NCI-H82 (cell line): Measurements from ENCODE around the gene MLANA.

Experiments used
- DNase-seq: peaks from one replicate; lab custom pipeline; 2025; lab: John Stamatoyannopoulos, UW

MLANA gene

DNA sequence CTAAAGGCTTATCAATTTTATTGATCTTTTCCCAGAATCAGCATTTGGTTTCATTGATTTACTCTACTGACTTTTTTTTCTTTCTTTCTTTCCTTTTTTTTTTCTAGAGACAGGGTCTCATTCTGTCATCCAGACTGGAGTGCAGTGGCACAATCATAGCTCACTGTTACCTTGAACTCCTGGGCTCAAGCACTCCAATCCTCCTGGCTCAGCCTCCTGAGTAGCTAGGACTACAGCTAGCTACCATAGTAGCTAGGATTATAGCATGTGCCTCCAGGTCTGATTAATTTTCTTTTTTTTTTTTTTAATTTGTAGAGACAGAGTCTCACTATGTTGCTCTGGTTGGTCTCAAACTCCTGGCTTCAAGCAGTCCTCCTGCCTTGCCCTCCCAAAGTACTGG lies 11.7 kb downstream of the MLANA start:
- no peak for DNase-seq

DNA sequence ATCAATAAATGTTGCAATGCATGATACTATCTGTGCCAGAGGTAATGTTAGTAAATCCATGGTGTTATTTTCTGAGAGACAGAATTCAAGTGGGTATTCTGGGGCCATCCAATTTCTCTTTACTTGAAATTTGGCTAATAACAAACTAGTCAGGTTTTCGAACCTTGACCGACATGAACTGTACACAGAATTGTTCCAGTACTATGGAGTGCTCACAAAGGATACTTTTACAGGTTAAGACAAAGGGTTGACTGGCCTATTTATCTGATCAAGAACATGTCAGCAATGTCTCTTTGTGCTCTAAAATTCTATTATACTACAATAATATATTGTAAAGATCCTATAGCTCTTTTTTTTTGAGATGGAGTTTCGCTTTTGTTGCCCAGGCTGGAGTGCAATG lies 18.2 kb downstream of the MLANA start:
- no peak for DNase-seq

DNA sequence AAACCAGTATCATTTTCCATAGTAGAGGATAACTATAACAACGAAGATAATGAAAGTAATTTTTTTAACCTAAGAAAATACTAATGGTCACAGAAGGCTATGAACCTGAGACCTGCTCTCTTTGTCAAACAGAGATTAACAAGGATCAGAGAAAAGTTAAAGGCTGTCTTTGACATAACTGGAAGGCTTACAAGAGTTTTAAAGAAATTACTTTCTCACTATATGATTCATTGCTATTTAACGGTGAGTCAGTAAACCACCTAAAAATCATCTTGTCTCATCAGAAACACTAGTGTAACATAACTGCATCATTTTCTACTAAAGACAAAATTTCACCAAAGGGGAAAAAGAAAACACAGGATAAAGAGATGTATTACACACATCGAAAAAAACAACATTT lies 19.3 kb downstream of the MLANA start:
- DNase-seq, result no peak

DNA sequence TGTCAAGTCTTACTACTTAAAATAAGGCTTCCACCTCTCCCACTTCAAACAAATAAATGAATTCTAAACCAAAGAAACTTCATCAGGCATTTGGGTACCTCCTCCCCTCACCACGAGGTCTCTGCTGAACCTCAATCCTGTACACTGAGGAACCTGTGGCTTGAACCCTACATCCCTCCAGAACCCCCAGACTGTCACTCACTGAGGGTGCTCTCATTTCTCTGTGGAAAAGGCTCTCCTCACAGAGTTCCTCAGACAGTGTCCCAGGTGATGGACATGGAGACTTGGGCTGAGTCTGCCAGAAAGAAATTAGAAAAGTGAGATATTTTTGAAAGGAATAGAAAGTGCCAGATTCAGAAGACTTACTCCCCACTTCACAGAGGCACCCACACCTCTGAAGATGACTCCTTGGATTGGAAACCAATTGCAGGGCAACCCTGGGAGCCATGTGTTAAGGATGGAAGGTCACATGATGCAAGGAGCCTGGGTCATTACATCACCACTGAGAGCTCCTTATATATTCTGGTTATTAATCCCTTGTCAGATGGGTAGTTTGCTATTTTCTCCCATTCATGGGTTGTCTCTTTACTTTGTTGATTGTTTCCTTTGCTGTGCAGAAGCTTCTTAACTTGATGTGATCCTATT lies 19.8 kb downstream of the MLANA start:
- DNase-seq, result no peak

DNA sequence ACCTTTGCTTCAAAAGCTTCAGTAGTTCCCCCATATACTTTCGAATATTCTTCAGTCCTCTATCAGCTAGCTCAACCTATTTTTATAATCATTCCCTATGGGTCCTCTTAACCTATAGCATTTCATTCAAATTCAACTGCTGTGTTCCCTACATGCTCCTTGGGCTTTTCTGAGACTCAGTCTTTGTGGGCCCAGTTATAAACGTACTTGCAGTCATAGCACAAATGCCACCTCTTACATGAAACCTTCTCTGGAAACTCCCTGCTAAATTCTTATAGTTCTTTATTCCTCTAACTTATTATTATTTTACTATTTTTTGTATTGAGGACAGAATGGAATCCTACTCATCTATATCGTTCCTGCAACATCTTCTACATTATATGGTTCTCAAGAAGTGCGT lies 24.7 kb downstream of the MLANA start:
- DNase-seq, result no peak

DNA sequence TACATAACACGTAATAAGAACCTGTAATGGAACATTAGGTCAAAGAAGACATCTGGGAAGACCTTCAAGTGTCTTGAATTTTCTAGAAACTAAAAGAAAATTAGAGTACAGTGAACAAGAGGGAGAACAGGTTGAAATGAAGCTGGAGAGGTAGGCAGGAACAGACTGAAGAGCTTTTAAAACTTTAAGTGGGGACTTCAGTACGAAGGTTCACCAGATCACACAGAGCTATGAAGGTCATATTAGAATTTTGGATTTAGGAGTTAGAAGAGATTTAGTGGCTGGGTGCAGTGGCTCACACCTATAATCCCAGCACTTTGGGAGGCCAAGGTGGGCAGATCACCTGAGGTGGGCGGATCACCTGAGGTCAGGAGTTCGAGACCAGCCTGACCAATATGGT lies 26.6 kb downstream of the MLANA start:
- DNase-seq, result no peak

DNA sequence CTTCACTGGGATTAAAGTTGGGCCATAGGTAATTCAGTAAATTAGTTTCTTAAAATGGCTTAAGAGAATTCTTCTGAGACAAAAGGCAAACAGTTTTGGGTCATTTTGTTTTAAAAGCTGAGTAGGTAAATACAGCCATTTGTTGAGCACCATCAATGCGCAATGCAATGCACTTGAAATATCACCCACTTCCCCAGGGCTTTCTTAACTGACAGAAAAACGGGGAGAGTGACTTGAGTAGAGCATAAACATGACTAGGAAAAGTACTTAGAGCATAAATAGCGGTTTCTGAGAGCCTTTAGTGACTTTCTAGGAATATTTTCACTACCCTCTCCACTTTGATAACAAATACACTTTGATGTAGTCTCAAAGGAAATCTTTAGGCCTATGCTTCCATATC lies 27.2 kb downstream of the MLANA start:
- DNase-seq, result no peak

DNA sequence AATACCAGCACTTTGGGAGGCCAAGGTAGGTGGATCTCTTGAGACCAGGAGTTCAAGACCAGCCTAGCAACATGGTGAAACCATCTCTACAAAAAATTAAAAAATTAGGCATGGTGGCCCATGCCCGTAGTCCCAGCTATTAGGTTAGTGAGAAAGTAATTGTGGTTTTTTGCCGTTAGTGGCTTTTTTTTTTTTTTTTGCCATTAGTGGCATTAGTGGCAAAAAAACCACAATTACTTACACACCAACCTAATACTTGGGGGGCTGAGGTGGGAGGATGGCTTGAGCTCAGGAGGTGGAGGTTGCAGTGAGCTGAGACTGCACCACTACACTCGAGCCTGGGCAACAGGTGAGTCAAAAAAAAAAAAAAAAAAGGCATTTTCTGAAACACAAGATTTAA lies 27.8 kb downstream of the MLANA start:
- DNase-seq, result no peak

DNA sequence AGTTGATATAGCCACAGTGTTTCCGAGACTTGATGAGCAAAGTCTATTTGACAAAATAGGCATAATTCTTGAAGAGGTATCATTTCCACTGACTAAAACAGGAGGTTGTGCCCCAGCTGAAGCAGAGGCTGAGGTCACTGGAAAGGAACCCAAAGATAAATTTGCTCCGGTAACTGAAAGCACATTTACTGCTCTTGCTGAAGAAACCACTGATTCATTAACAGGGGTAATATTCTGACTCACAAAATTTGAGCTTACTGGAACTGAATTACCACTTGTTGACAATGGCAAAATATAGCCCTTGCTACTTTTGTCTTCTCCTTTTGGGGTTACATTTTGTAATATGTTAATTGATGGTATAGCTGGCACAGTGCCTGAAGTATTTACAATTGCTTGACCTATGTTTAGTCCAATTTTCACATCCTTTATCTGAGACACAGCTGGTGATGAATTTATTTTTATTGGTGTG lies 30.2 kb downstream of the MLANA start:
- DNase-seq, result no peak

DNA sequence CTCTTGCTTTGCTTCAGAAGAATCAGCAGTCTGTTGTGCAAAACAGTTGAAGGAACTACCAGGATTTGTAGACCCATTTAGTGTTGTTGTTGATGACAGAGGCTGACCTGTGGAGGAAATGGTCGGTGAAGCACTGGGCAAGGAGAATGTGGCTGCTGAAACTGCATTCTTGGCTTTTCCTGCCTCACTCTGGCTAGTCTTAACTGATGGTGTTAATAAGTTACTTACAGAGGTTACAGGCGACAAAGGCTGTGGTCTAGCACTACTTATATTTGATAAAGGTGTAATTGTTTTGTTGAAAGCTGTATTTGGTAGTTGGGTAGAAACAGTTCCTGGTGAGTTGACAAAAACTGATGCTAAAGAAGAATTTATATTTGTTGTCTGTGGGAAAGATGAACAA lies 31.5 kb downstream of the MLANA start:
- DNase-seq, result no peak

DNA sequence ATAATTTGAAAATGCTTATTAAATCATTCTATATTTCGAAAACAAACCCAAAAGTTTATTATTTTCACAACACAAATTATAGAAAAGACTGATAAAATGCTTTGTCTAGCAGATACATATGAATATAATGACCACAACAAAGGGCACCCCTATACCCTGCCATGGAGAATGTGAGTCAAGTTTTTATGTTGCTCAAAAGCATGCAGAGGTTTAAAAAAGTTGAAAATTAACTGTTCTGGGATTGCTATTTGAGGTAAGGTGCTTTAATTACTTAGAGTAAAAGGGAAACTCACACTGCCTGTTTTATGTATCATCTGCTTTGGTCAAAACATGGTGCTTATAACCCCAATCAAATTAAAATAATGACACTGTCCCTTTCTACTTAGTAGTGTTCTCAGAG lies 41.0 kb downstream of the MLANA start:
- no peak for DNase-seq

DNA sequence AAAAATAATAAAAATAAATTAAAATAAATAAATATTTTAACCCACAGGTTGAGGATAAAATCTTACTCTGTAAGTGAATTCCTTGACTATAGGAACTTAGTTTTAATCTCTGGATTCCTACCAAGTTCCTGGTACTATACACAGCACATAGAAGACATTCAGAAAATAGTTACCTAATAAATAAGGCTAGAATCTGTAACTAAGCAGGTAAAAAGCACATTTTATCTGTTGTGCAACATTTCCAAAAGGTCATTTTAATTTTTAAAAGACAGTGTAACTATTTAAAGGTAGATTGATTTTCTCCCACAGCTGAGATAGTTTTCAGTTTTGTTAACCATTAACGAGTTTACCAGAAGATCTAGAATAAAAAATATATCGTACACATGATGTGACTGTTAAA lies 47.8 kb downstream of the MLANA start:
- DNase-seq, result no peak

DNA sequence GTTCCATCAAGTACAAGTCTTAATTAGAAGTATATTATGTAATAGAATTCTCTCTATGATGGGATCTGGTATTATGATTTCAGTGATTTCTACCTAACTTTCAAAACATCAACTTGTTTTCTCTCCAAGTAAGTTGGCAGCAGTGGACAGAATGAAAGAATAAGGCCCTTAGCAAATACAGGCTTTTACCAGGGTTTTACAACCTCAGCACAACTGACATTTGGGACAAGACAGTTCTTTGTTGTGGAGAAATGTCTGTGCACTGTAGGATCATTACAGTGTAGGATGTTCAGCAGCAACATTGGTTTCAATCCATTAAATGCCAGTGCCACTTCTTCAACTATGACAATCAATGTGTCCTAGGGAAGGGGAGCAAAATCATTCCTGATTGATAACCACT lies 48.8 kb downstream of the MLANA start:
- DNase-seq, result no peak

DNA sequence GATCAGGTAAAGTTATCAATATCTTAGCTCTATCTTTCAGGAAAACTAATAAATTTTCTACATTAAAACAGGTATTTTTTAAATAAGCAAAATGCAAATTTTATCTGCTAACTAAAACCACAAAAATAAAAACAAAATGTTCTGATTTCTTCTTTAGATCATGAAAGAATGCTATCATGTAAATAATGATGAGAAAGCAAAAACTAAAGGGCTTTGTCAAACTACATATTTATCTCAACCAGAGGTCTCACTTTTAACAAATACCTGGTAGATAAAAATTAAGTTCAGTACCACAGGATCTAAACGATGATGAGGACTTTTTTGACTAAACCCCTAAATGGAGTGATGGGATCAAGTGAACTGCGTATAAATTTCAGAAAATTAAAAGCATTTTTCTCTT lies 50.5 kb downstream of the MLANA start:
- DNase-seq, result no peak

DNA sequence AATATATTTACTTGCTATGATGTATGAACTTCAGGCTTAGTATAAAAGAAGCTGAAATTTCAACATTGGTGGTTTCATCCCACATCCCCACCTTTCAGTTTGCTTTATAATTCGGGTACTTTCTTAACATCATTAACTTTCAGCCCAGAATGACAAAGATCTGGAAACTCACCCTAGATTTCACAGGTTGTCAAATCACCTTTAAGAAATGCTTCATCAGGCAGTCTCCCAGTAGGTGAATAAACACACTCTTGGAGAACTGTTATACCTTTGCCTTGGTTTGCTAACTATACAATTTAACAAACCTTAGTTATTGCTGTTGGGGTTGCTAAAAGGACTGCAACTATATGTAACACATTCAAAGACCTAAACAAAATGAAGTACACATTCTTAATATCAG lies 54.4 kb downstream of the MLANA start:
- DNase-seq, result no peak

DNA sequence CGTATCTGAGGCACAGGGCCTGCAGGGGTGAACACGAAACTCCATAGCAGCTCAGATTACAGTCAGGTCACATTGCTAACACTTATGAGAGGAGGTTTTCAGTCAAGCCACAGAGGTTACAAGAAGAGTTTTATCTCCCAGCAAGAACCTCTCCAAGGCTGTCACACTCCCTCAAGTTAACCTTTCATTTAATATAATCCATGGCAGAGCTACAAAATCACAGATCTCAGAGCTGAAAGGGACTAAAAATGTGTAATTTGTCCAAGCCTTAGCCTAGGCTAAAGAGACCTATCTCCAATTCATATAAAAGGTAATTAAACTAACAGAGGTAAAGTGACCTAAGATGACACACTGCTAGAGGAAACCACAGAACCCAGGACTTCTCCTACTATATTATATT lies 57.2 kb downstream of the MLANA start:
- DNase-seq, result no peak

DNA sequence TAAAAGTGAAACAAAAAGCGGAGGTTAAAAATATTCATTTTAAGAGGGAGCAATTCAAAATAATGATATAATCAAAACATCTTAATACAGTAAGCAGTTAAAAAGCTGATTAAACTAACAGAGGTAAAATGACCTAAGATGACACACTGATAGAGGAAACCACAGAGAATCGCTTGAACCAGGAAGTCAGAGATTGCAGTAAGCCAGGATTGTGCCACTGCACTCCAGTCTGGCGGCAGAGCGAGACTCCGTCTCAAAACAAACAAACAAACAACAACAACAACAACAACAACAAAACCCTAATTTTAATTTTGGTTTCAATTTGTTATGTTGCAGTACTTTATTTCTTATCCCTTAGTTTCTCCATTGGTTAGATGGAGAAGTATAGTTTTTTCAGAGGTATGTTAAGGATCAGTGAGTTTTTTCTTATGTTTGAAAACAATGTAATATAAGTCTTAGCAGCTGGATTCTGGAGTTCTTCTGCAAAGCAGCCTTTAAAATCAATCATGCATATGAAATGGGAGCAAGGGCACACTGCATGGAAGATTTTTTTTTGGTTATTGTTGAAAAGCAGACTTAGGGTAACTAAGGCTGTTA lies 58.5 kb downstream of the MLANA start:
- peak; percentile 7 for DNase-seq

DNA sequence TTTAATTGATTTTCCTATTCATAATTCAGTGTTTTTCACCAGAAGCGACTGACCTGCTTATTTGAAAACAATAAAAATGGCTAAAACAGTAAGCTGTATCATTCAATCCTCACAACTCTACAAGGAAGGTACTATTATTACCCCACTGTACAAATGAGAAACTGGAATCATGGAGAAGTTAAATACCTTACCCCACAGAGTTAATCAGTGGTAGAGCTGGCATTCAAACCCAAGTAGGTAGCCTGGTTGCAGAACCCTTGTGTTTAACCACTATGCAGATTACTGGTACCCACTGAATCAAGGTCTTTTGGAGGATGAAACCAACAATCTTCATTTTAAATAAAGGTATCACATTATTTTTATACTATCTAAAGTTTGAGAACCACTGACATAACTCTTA lies 59.6 kb downstream of the MLANA start:
- no peak for DNase-seq

DNA sequence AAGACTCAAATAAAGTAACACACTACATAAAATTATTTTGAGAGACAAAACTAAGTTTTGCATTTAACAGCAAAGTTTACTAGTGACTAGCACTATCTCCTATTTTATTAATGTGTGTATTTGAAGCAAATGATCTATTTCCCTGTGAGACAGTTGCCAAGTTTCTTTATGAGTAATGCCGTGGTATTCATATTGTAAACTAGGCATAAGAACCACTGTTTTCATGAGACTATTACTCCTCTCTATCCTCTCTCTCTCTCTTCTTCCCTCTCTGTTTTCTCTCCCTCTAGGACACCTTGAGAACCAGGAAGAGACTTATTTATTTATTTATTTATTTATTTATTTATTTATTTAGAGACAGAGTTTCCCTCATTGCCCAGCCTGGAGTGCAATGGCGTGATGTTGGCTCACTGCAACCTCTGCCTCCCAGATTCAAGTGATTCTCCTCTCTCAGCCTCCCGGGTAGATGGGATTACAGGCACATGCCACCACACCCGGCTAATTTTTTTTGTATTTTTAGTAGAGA lies 61.1 kb downstream of the MLANA start:
- DNase-seq, result no peak

DNA sequence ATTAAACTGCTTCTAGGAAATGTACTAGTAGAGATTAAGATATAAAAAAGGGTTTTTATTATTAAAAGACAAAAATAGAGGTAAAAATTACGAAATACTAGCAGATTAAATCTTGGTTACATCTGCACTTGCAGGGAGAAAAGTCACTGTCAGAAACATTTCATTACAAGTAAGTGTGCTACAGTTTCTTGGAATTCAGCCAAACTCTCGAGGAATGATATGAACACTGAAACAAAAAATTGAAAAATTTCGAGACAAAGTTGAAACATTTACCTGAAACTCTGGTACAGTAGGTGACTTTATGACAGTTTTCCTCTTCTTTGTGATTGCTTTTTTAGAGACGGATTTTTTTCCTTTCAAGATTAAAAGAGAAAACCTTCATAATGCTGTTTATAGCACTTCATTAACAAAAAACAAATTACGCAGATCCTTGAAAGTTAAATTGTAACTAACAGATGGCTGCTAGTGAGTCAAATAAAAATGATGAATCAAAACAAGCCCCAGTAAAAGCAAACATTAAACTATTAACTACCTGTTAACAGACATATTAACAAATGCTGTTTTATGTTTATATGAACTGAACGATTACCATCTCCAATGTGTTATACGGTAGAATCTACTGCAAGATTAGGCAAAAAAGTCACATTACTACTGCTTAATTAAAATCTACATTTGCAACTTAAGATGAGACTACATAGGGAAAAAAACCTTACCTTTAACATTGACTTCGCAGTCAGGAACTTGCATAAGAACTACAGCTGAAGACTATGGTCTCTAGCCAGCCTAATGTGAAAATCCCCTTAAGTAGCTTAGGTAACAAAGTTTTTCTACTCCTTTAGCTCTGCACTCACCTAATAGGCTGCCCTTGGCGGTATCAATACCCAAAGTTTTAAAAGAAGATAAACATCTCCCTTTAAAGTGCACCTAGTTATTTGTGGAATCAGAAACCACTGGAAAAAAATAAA lies 63.3 kb downstream of the MLANA start:
- DNase-seq, result peak; percentile 65

DNA sequence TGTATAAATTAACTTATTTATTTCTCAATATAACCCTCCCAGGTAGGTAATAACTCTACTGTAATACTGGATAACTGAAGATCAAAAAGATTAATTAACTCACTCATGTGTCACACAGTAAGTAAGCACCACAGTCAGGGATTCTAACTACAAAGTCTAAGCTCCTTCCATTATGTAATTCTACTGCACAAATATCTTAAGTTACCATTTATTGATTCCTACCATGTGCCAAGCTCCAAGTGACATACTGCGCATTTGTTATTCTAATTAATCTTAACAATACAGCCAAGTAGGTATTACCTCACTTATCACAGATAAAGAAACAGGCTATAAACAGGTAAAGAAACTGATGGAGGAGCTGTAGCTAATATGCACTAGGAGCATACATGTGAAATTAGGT lies 66.5 kb downstream of the MLANA start:
- peak; percentile 17 for DNase-seq

DNA sequence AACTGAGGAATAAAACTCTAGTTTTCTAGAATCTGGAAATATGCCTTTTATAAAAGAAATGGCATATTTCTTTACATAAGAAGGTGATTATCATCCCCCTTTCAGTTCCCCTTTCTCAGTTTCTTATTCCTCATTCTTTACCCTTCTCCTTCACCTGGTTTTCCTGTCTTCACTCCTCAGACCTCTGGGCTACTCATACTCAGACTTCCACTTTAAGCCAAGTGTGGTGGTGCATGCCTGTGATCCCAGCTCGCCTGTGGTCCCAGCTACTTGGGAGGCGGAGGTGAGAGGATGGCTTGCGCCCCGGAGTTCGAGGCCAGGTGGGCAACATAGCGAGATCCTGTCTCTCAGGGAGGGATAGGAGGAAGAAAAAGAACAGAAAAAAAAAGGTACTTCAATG lies 67.6 kb downstream of the MLANA start:
- DNase-seq, result no peak
